C4-2B (cell line): ENCODE data around the gene TNS1.

Experiments
- H3K27ac ChIP-seq: fragments of 450-650 bp; 2 replicates; pipeline ENCODE4 v1.5.1; 2017
- CTCF ChIP-seq: fragments of 450-650 bp; conservative IDR thresholded peaks from 2 replicates; pipeline ENCODE4 v1.5.1; 2017; ENCODE audit warnings: mild to moderate bottlenecking
- ZFX ChIP-seq: fragments of 450-650 bp; IDR thresholded peaks from 2 replicates; pipeline ENCODE4 v1.6.1; 2017

The TNS1 gene

GRCh38 chr2:217929757-217930707 is 72.8 kb downstream of the TNS1 start:
- no peak overlapping the region for H3K27ac ChIP-seq
- TF ChIP-seq CTCF: no peak
- TF ChIP-seq ZFX: no peak

- no peak for TF ChIP-seq ZFX
- no peak for TF ChIP-seq CTCF
- H3K27ac ChIP-seq: no peak overlapping the region
Observed at GRCh38 chr2:217929272-217929671, 73.5 kb downstream of the TNS1 start.

GRCh38 chr2:217928324-217929181 is 74.2 kb downstream of the TNS1 start:
- TF ChIP-seq ZFX: no peak
- TF ChIP-seq CTCF: no peak
- 0 out of 2 replicates have a peak overlapping the region, but pooled peaks have one; percentile 10 for H3K27ac ChIP-seq

- no peak for TF ChIP-seq ZFX
- no peak for TF ChIP-seq CTCF
- 0 out of 2 replicates have a peak overlapping the region, but pooled peaks have one; percentile 10 for H3K27ac ChIP-seq
Observed at GRCh38 chr2:217927601-217928323, 75.0 kb downstream of the TNS1 start.

- H3K27ac ChIP-seq: no peak overlapping the region
- no peak for TF ChIP-seq ZFX
- no peak for TF ChIP-seq CTCF
Observed at GRCh38 chr2:217926801-217927200, 76.0 kb downstream of the TNS1 start.

- no peak overlapping the region for H3K27ac ChIP-seq
- no peak for TF ChIP-seq CTCF
- no peak for TF ChIP-seq ZFX
Observed at GRCh38 chr2:217924346-217924901, 78.4 kb downstream of the TNS1 start.
